Aortic smooth muscle cell (primary cell): Measurements from ENCODE around the gene SLC25A23. TPM values are rescaled to one million over a fixed set of nuclear protein-coding genes. Genes with fewer than 3 reads are reported as not detected.

Source experiments
- total RNA-seq: library from RNA; depleted of rRNA; stranded (reverse); fragments of >200 nt; gene quantifications from 2 replicates; pipeline ENCODE4 v1.2.3, GENCODE V29; 2014

Gene SLC25A23
- total RNA-seq: 6.1 and 7.9 TPM in 2 replicates

DNA sequence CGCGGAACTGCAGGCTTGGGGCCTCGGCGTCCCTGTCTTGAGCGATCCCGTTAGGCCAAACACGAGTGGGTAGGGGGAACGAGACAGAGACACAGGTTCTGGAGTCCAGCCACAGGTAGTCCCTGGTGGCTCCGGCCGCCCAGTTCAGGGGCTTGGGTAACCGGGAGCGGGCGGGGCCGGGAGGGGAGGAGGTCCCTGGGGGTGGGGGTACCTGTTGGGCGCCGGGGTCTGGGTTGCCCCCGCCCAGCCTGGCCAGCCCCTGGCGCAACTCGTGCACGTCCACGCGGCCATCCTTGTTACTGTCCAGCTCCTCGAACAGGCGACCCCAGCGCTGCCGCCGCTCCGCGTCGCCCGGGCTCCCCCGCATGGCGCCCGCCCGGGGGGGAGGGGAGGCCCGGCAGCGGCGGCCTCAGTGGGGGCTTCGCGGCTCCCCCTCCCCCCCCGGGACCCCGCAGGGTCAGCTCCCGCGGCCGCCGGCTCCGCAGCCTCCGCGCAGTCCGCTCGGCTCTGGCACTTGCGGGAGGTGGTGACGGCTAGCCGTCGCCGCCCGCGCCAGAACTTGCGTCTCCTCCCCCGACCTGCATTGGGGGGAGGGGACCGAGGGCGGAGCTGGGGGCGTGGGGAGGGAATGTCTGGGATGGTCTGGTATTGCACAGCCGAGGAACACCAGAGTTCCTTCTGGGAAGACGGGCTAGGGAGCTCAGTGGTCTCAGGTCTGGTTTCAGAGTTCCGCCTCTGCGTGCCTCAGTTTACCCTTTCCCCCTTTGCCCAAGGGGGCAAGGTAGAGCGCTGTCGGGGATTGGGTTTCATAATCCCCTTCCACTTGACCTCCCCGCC lies at the start of gene SLC25A23:
Gene SLC25A23, minus strand, starts transcription at position 531 of the 837 bp plus-strand sequence. Its CDS starts 164 bp downstream, at position 367.

GRCh38 chr19:6501740-6502648 lies 42.4 kb upstream of the SLC25A23 start, which contains the start of gene TUBB4A:
Gene TUBB4A (minus strand): TSS chr19:6502309. CDS start chr19:6502212, 97 bp downstream.

DNA sequence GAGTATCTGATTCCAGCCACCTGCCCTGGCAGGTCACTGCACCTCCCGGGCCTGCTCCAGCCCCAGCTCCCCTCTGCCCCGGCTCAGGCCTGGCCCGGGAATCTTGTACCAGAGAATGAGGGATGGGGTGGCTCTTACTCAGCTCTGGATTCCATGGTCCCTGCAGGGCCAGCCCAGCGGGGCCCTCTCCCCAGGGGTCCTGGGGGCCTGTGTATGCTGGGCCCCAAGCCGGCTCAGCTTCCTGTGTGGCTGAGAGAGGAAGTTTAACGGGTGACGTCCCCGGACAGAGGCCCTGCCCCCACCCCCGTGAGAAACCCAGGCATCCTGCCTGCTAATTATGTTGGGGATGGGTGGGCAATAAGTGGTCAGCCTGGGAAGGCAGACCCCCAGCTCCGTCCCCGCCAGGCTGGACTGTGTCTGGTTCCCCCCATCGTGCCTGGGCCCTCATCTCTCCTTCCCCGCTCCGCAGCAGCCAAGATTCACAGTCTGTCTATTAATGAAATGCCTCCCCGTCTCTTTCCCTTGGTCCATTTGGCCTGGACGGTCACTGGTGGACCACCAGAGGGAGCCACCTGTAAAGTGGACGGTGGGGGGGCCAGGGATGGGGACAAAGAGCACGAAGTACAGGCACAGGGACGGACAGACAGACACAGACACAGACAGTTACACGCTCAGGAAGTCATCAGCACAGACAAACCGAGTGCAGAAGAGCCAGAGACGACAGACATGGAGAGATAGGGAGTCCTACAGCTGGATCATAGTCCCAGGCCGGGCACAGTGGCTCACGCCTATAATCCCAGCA lies 22.1 kb upstream of the SLC25A23 start, which contains the start of gene DENND1C:
Gene DENND1C, minus strand, starts transcription at position 247 of the 802 bp plus-strand sequence. Its CDS starts 92 bp downstream, at position 155.

DNA sequence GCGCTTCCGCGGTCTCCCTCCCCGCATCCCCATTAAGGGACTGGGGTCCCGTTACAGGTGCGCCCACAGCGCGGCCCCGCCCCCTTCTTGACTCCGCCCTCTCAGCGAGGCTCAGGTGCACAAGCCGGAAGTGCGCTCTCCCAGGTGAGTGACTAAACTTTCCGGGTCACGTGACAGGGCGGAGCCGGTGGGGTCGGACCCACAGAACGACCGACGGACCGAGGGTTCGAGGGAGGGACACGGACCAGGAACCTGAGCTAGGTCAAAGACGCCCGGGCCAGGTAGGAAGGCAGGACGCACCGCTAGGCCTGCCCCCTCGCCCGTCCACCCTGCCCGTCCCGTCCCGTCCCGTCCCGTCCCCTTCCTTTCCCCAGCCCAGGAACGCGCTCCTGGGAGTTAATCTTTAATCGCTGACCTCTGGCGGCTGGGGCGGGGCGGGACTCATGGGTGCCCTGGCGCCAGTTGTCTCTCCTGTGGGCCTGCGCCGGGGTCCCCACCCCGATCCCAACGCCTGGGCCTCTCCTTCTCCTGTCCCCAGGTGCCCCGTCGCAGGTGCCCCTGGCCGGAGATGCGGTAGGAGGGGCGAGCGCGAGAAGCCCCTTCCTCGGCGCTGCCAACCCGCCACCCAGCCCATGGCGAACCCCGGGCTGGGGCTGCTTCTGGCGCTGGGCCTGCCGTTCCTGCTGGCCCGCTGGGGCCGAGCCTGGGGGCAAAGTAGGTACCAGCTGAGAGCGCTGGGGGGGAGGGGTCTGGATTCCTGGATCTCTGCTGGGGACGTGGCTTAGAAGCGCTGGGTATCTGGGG lies 4.7 kb upstream of the SLC25A23 start, which contains the start of gene CRB3:
Gene CRB3, plus strand, starts transcription at position 202 of the 804 bp plus-strand sequence. Its CDS starts 431 bp downstream, at position 633.

DNA sequence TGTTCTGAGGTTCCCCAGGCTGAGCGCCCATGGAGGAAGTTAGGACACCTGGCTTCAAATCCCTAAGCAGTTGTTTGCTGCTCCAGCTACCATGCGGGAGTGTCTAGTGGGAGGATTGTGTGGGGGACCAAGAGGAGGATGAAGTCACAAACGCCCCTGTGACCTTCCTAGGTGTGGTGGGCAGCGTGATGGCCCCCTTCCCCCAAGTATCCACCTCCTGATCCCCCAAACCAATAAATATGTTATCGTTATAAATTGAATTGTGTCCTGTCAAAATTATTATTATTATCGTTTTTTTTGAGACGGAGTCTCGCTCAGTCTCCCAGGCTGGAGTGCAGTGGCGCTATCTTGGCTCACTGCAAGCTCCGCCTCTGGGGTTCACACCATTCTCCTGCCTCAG lies 25.9 kb downstream of the SLC25A23 start, which contains the start of gene SLC25A41:
Gene SLC25A41, minus strand, starts transcription at position 101 of the 400 bp plus-strand sequence. Its CDS starts 70 bp downstream, at position 31.

DNA sequence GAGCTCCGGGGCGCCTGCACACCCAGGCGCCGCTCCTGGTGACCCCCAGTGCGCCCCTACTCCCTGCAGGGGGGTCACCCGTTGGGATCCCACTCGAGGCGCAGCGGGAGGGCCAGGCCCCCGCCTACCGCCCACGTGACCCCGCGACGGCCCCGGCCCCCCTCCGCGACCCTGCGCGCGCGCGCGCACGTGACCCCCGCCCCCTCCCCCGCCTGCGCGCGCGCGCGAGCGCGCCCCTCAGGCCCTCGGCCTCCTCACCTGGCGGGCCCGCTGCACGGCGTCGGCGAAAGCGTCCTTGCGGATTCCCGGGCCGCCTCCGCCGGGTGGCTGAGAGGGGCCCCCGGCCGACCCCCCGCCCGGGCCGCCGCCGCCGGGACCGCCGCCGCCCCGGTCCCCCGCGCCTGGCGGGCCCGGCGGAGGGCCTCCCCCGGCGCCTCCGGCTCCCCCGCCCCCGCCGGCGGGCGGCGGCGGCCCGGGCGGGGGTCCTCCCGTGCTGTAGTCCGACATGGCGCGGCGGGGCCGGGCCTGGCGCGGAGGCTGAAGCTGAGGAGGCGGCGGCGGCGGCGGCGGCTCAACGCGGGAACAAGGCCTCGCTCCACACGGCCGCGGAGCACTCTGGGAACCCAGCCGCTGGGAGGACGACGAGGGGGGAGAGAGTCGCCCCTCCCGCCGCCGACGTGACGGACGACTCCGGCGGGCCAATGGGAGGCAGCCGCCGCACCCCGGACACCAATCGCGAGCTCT lies 35.2 kb downstream of the SLC25A23 start, which contains the start of gene KHSRP:
Gene KHSRP, minus strand, starts transcription at position 617 of the 744 bp plus-strand sequence. Its CDS starts 110 bp downstream, at position 507.

DNA sequence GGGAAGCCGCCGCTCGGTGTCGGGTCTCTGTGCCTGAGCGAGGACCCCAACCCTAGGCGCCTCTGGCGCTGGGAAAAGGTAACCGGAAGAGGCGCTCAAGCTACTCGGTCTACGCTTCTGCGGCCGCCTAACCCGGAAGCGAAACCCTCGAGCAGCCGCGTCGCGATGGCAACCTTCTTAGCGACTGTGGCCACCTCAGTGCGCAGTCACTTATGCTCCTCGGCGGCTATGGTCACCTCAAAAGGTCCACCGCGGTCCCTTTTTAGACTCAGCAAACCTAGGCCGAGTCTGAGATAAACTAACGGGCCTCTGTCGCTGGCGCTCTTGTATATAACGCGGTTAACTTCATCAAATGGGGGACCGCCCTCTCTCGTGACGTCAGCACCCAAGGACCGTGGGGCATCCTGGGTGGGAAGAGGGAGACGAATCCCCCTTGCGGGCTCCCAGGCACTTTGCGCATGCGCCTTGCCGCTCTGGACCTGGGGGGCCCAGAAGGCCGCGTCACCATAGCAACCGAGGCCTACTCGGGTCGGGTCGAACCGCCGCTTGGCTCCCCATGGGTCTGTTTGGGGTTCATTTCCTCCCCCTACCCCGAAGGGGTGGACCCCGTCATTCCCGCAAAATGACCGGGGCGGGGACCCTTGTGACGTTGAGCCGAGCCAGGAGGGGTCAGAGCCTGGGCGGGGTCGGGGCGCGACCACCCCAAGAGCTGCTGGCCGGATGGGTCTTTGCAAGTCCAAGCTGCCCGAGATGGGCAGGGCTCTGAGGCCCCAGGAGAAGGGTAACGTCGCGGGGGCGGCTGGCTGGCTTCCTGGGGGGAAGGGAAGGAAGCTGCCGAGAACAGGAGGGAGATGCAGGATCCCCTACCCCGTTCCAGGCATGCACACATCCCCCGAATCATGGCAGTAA lies 66.3 kb downstream of the SLC25A23 start, which contains the start of gene GTF2F1:
Gene GTF2F1, minus strand, starts transcription at position 91 of the 909 bp plus-strand sequence. CDS start 169 bp downstream, outside the sequence.

Other genes starting within 250 kb of the SLC25A23 start
- 3.8 and 5.7 TPM in 2 replicates for gene MLLT1, start 179.8 kb downstream of the SLC25A23 start, total RNA-seq
- not detected in 2 replicates for gene ACER1, start 126.2 kb downstream of the SLC25A23 start, total RNA-seq
- 37.7 and 49.4 TPM in 2 replicates for gene CLPP, start 98.3 kb downstream of the SLC25A23 start, total RNA-seq
- gene ALKBH7, start 87.0 kb downstream of the SLC25A23 start, total RNA-seq: 22.9 and 26.0 TPM in 2 replicates
- 0.68 and 0.79 TPM in 2 replicates for gene PSPN, start 83.9 kb downstream of the SLC25A23 start, total RNA-seq
- gene GTF2F1, start 66.6 kb downstream of the SLC25A23 start, total RNA-seq: 51.9 and 70.5 TPM in 2 replicates
- gene KHSRP, start 35.0 kb downstream of the SLC25A23 start, total RNA-seq: 82.6 and 87.7 TPM in 2 replicates
- gene SLC25A41, start 26.0 kb downstream of the SLC25A23 start, total RNA-seq: not detected in 2 replicates
- not detected in 2 replicates for gene CRB3, start 4.5 kb upstream of the SLC25A23 start, total RNA-seq
- gene DENND1C, start 22.0 kb upstream of the SLC25A23 start, total RNA-seq: not detected in 2 replicates
- gene TUBB4A, start 42.5 kb upstream of the SLC25A23 start, total RNA-seq: not detected in 2 replicates
- gene TNFSF9, start 71.2 kb upstream of the SLC25A23 start, total RNA-seq: 0.19 TPM in 1 of 2 replicates, not detected in the other
- gene CD70, start 131.4 kb upstream of the SLC25A23 start, total RNA-seq: not detected in 2 replicates
- not detected in 2 replicates for gene TNFSF14, start 210.4 kb upstream of the SLC25A23 start, total RNA-seq